ENCODE data around the gene FAM50B.

DNA sequence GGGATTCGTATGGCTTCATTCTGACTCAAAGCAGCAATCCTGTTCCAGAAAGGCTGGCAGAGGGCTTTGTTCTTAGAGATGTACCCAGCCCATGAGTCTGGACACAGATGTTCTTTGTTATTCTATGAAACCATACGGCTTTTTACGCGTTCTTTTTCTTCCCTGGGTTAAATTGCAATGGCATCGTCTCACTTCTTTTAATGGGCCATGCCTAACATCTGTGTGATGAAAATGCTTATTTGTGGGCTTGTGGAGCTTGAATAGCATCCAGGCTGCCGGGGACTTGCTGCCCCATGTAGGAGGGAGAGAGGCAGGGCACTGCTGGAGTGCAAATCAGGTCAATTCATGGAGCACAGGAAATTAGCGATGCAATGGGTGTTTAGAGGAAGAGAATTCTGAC, 19.4 kb downstream of the FAM50B start:
- TF ChIP-seq, protein P1, sequence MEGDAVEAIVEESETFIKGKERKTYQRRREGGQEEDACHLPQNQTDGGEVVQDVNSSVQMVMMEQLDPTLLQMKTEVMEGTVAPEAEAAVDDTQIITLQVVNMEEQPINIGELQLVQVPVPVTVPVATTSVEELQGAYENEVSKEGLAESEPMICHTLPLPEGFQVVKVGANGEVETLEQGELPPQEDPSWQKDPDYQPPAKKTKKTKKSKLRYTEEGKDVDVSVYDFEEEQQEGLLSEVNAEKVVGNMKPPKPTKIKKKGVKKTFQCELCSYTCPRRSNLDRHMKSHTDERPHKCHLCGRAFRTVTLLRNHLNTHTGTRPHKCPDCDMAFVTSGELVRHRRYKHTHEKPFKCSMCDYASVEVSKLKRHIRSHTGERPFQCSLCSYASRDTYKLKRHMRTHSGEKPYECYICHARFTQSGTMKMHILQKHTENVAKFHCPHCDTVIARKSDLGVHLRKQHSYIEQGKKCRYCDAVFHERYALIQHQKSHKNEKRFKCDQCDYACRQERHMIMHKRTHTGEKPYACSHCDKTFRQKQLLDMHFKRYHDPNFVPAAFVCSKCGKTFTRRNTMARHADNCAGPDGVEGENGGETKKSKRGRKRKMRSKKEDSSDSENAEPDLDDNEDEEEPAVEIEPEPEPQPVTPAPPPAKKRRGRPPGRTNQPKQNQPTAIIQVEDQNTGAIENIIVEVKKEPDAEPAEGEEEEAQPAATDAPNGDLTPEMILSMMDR (IDR thresholded peaks at IDR 0.05; ENCODE audit: low read depth, low read length, missing input control), result no peak
- TF ChIP-seq REST (IDR thresholded peaks at IDR 0.05), result no peak
- no peak for TF ChIP-seq GABPA (IDR thresholded peaks at IDR 0.05 in 1 of 2, conservative IDR thresholded peaks at IDR 0.05 in 1 of 2)
- no peak for TF ChIP-seq EGR1 (IDR thresholded peaks at IDR 0.05; ENCODE audit: low read depth in 2 of 2)
- no peak for TF ChIP-seq YY1 (IDR thresholded peaks at IDR 0.05)
- no peak for TF ChIP-seq HNF4G (IDR thresholded peaks at IDR 0.05)
